Ovary (tissue), 3 donors: ENCODE results near the gene DYNC1LI2.

Experiments used
- POLR2A ChIP-seq: fragments of 450-650 bp; IDR thresholded peaks from one replicate; pipeline ENCODE4 v1.6.1; 2017; ENCODE audit warnings: antibody characterized with exemption, mild to moderate bottlenecking, moderate library complexity
- TF ChIP-seq, protein P1 (sequence below), 3 donors: fragments of 450-650 bp in 2 of 3; fragments of 200-600 bp in 1 of 3; IDR thresholded peaks; one replicate each; pipeline versions ENCODE4 v1.5.1 to v1.8.0; 2016 to 2022; ENCODE audit warnings: antibody characterized with exemption in 3 of 3, mild to moderate bottlenecking in 1 of 3
- donor health status: DM: no; HTN: no; CAD: no.

DNA sequence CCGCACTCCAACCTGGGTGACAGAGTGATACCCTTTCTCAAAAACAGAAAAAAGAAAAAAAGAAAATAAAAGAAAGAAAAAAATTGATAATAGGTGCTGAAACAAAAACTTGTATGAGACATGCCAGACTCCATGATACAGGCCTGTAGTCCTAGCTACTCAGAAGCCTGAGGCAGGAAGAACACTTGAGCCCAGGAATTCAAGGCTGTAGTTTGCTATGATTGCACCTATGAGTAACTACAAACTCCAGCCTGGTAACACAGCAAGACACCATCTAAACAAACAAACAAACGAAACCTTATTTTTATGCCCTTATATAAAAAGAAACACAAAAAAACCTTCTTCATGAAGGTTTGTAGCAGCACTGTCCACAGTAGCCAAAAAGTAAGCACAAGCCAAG, 49.9 kb downstream of the DYNC1LI2 start:
- TF ChIP-seq POLR2A, result no peak
- TF ChIP-seq, protein P1, sequence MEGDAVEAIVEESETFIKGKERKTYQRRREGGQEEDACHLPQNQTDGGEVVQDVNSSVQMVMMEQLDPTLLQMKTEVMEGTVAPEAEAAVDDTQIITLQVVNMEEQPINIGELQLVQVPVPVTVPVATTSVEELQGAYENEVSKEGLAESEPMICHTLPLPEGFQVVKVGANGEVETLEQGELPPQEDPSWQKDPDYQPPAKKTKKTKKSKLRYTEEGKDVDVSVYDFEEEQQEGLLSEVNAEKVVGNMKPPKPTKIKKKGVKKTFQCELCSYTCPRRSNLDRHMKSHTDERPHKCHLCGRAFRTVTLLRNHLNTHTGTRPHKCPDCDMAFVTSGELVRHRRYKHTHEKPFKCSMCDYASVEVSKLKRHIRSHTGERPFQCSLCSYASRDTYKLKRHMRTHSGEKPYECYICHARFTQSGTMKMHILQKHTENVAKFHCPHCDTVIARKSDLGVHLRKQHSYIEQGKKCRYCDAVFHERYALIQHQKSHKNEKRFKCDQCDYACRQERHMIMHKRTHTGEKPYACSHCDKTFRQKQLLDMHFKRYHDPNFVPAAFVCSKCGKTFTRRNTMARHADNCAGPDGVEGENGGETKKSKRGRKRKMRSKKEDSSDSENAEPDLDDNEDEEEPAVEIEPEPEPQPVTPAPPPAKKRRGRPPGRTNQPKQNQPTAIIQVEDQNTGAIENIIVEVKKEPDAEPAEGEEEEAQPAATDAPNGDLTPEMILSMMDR (IDR thresholded peaks at IDR 0.05), result no peak
